Choroid plexus epithelial cell (primary cell): ENCODE data around the gene ALPL.

ENCODE experiments used
- DNase-seq: peaks from one replicate; pipeline ENCODE4 v3.0.0-alpha.2; 2010; ENCODE audit warnings: low read depth
- H3K4me3 ChIP-seq: 2 replicates; pipeline ENCODE4 v1.5.1; 2011; ENCODE audit warnings: low read depth, mild to moderate bottlenecking, control low read depth, low read length, moderate library complexity
- TF ChIP-seq, protein P1 (sequence below): conservative IDR thresholded peaks from 2 replicates; pipeline ENCODE4 v1.5.1; 2011; ENCODE audit warnings: low read depth, mild to moderate bottlenecking, control low read depth, inconsistent platforms, low read length, moderate library complexity

The ALPL gene

DNA sequence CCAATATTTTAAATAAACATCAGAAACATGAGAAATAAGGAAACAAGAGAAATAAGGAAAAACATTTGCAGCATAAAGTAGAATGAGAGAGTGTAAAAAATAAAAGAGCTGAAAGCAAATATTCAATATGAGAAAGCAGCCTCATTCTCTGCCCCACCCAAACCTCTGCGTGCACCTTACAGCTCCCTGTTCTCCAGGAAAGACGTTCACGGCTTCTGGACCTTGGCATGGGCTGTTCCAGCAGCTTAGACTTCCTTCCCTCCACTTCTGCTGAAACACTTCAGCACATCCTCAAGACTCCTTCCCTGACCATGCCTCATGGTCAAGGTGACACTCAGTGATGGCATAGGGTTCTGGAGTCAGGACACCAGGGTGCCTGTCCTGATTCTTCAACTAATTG, 23.3 kb downstream of the ALPL start:
- DNase-seq, result no peak
- TF ChIP-seq, protein P1, sequence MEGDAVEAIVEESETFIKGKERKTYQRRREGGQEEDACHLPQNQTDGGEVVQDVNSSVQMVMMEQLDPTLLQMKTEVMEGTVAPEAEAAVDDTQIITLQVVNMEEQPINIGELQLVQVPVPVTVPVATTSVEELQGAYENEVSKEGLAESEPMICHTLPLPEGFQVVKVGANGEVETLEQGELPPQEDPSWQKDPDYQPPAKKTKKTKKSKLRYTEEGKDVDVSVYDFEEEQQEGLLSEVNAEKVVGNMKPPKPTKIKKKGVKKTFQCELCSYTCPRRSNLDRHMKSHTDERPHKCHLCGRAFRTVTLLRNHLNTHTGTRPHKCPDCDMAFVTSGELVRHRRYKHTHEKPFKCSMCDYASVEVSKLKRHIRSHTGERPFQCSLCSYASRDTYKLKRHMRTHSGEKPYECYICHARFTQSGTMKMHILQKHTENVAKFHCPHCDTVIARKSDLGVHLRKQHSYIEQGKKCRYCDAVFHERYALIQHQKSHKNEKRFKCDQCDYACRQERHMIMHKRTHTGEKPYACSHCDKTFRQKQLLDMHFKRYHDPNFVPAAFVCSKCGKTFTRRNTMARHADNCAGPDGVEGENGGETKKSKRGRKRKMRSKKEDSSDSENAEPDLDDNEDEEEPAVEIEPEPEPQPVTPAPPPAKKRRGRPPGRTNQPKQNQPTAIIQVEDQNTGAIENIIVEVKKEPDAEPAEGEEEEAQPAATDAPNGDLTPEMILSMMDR, result no peak

DNA sequence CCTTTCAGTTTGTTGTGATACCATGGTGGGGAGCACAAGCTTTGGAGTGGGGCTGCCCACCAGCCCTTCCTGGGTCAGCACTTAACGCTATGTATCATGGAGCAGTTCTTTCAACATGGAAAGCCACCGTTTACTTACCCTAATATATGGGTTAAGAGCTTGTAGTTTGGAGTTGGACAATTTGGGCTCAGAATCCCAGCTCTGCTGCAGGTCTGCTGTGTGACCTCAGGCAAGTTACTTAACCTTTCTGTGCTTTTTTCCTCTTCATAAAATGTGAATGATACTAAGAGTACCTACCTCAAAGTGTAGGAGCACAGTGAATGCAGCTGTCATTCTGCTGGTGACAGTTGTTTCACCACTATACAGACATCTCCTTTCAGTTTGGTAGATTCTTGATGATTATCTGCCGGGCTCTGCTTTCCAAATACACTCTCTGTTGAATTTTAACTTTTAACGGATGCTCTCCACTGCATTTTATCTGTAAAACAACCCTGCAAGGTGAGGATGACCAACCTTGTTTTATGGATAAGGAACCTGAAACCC, 23.8 kb downstream of the ALPL start:
- no peak for DNase-seq
- TF ChIP-seq, protein P1, result no peak

More for the DNA sequence above, 23.3 kb downstream of the ALPL start:
- H3K4me3 ChIP-seq, result no peak overlapping the region

DNA sequence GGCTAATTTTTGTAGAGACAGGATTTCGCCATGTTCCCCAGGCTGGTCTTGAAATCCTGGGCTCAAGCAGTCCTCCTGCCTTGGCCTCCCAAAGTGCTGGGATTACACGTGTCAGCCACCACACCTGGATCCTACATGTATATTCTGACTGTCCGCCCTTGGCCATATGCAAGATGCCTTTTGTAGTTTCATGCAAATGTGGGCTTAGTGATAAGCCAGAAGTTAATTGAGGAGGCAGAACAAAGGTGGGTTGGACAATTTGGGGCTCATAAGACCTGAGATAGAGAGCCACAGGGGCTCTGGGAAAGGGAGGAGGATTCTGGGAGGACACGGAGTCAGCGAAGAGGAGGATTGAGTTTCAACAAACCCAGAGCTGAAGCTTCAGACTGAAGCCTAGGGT, 24.9 kb downstream of the ALPL start:
- TF ChIP-seq, protein P1, result no peak
- no peak overlapping the region for H3K4me3 ChIP-seq
- DNase-seq, result no peak

More for the DNA sequence above, 23.8 kb downstream of the ALPL start:
- H3K4me3 ChIP-seq, result no peak overlapping the region

DNA sequence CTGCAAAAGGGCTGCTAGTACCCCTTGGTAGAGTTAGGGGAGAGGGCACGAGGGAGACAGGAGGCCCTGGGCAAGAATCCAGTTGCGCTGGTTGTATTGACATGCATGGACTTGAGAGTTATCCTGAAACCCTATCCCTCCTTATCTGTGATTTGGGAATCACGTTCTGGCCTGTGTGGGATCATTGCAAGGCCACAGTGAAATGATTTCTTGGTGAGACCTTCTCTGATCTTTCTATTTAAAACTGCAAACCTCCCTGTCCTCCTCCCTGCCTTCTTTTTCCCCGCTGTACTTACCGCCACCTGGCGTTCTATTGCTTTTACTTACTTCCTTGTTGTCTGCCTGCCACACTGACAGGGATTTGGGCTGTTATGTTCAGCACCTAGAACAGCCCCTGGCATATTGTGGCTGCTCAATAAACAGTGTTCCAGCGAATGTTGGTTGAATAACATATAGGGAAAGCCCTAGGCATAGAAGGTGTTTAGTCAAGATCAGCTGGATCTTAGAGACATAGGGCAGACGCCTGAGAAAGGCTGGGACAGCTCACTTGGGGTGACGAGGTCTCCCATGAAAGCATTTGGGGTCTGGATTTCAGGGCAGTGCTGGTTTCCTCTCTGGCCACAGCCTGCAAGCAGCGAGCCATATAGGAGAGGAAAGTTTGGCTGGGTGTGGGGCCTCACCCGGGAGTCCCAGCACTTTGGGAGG, 25.6 kb downstream of the ALPL start:
- TF ChIP-seq, protein P1, result peak; percentile 86
- no peak overlapping the region for H3K4me3 ChIP-seq
- DNase-seq, result peak; percentile 90

DNA sequence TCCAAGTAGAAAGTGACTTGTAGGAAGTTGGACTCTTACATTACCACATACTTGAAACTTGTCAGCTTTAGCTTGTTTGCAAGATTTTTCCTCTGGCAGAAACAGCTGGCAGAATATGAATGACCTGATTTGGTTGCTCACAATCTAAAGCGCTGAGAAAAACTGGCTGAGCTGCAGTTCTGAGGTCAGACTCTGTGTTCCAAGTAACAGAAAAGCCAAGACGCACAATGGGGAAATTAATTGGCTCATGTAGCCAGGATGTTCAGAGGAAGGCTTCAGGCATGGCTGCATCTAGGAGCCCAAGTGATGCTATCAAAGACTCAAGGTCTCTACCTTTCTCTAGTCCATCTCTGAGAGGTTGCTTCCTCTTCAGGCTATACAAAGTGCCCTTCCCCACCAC, 27.0 kb downstream of the ALPL start:
- TF ChIP-seq, protein P1, result no peak
- peak; percentile 31 for DNase-seq
- no peak overlapping the region for H3K4me3 ChIP-seq

DNA sequence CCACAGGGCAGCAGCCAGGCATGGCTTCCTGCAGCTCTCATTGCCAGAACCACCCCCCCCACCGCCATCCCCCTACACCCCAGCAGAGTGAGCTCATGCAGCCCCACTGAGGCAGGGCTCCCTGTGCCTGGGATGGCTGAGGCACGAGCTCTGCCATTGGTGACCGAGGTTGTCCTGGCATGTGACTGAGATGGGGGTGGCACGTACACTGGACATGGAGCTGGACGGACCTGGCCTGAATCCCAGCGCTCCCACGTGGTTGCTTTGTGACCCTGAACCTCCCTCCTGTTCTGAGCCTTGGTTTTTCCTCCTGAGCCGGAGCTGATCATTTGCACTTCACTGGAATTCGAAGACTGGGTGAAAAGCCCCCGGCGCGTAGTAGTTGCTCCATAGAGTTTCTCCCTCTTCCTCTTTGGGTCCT, 28.3 kb downstream of the ALPL start:
- H3K4me3 ChIP-seq, result no peak overlapping the region
- TF ChIP-seq, protein P1, result no peak
- DNase-seq, result no peak
